GM23338 (cell line): Measurements from ENCODE around the gene SEC16B. TPM values are rescaled to one million over a fixed set of nuclear protein-coding genes. Genes with fewer than 3 reads are reported as not detected.

Source experiments
- ATAC-seq: fragments of 200-7000 bp; cut with Tn5 transposase; 3 replicates; pipeline ENCODE4 v1.9.1; 2020
- DNase-seq: peaks from one replicate; pipeline ENCODE4 v3.0.0-alpha.2; 2015; ENCODE audit warnings: low spot score
- H2AFZ ChIP-seq: fragments of 200-600 bp; sonication (generic); 2 replicates; pipeline ENCODE4 v1.8.0; 2016; ENCODE audit warnings: antibody characterized with exemption, mild to moderate bottlenecking, moderate library complexity
- H3F3A ChIP-seq: fragments of 200-600 bp; sonication (generic); replicated peaks from 2 replicates; pipeline ENCODE4 v1.8.0; 2017; ENCODE audit warnings: antibody characterized with exemption, mixed run types, low read depth
- H3K27ac ChIP-seq: fragments of 200-600 bp; sonication (generic); 2 replicates; pipeline ENCODE4 v1.6.1; 2016; ENCODE audit warnings: low read depth
- H3K27me3 ChIP-seq: fragments of 200-600 bp; sonication (generic); 2 replicates; pipeline ENCODE4 v1.8.0; 2016; ENCODE audit warnings: mild to moderate bottlenecking, mixed run types, moderate library complexity; ENCODE audit not compliant: insufficient read depth
- H3K36me3 ChIP-seq: fragments of 200-600 bp; sonication (generic); 2 replicates; pipeline ENCODE4 v1.8.0; 2016; ENCODE audit warnings: mild to moderate bottlenecking; ENCODE audit not compliant: insufficient read depth
- H3K4me1 ChIP-seq: fragments of 200-600 bp; sonication (generic); 2 replicates; pipeline ENCODE4 v1.8.0; 2016; ENCODE audit warnings: mild to moderate bottlenecking, moderate library complexity; ENCODE audit not compliant: insufficient read depth
- H3K4me2 ChIP-seq: fragments of 200-600 bp; sonication (generic); 2 replicates; pipeline ENCODE4 v1.7.1; 2017; ENCODE audit warnings: mixed run types
- H3K4me3 ChIP-seq: fragments of 200-600 bp; sonication (generic); 2 replicates; pipeline ENCODE4 v1.6.1; 2016; ENCODE audit warnings: mixed run types
- H3K79me2 ChIP-seq: fragments of 200-600 bp; sonication (generic); replicated peaks from 2 replicates; pipeline ENCODE4 v1.8.0; 2017; ENCODE audit warnings: mild to moderate bottlenecking; ENCODE audit not compliant: insufficient read depth
- H3K9me2 ChIP-seq: fragments of 200-600 bp; sonication (generic); 2 replicates; pipeline ENCODE4 v1.8.0; 2017; ENCODE audit not compliant: insufficient read depth
- H4K20me1 ChIP-seq: fragments of 200-600 bp; sonication (generic); replicated peaks from 2 replicates; pipeline ENCODE4 v1.8.0; 2017; ENCODE audit warnings: mild to moderate bottlenecking; ENCODE audit not compliant: insufficient read depth
- H3K27ac Mint-ChIP-seq: 2 replicates; pipeline ENCODE4 v1.8.0; 2020; ENCODE audit warnings: inconsistent platforms, mild to moderate bottlenecking, moderate library complexity, mixed read lengths
- H3K27me3 Mint-ChIP-seq: 3 replicates; pipeline ENCODE4 v1.8.0; 2022; ENCODE audit warnings: low read depth, mild to moderate bottlenecking, moderate library complexity, mixed read lengths, inconsistent platforms; ENCODE audit not compliant: insufficient read depth, poor library complexity
- H3K36me3 Mint-ChIP-seq: 3 replicates; pipeline ENCODE4 v1.8.0; 2021; ENCODE audit warnings: low read depth, mild to moderate bottlenecking, inconsistent platforms, moderate library complexity, mixed read lengths
- H3K4me1 Mint-ChIP-seq: 3 replicates; pipeline ENCODE4 v1.8.0; 2020; ENCODE audit warnings: mild to moderate bottlenecking, inconsistent platforms, mixed read lengths
- H3K4me3 Mint-ChIP-seq: 3 replicates; pipeline ENCODE4 v1.8.0; 2021; ENCODE audit warnings: moderate library complexity, mild to moderate bottlenecking, inconsistent platforms, mixed read lengths
- H3K9me3 Mint-ChIP-seq: 3 replicates; pipeline ENCODE4 v1.8.0; 2020; ENCODE audit warnings: moderate library complexity, mild to moderate bottlenecking, inconsistent platforms, mixed read lengths
- CREB1 ChIP-seq: fragments of 250-450 bp; sonication (Bioruptor Pico); IDR thresholded peaks from 2 replicates; pipeline ENCODE4 v1.5.0; 2020; ENCODE audit warnings: low read depth, mild to moderate bottlenecking, moderate library complexity
- JUNB ChIP-seq: IDR thresholded peaks from one replicate; pipeline ENCODE4 v1.6.1; 2016; ENCODE audit warnings: antibody characterized with exemption; ENCODE audit not compliant: unreplicated experiment
- NANOG ChIP-seq: IDR thresholded peaks from 2 replicates; pipeline ENCODE4 v1.6.1; 2016; ENCODE audit warnings: antibody characterized with exemption, borderline replicate concordance
- STAT1 ChIP-seq: IDR thresholded peaks from one replicate; pipeline ENCODE4 v1.6.1; 2016; ENCODE audit warnings: antibody characterized with exemption; ENCODE audit not compliant: unreplicated experiment
- ZNF114 ChIP-seq: fragments of 250-450 bp; sonication (Bioruptor Pico); IDR thresholded peaks from 2 replicates; pipeline ENCODE4 v1.5.0; 2020; ENCODE audit warnings: mild to moderate bottlenecking, moderate library complexity
- ZNF331 ChIP-seq: fragments of 250-450 bp; sonication (Bioruptor Pico); IDR thresholded peaks from 2 replicates; pipeline ENCODE4 v1.5.0; 2020; ENCODE audit warnings: low read depth, mild to moderate bottlenecking, moderate library complexity
- polyA plus RNA-seq: library from polyadenylated mRNA; unstranded; fragments of >200 nt; fragmentation: Nextera tagmentation; extraction: Ambion mirVana; gene quantifications from 2 replicates; pipeline ENCODE4 v1.2.1, GENCODE V29; 2016
- total RNA-seq: library from RNA; depleted of rRNA; stranded (reverse); fragments of >200 nt; shearing (Covaris generic); gene quantifications from 2 replicates; pipeline ENCODE4 v1.2.3, GENCODE V29; 2014
- TF ChIP-seq, protein P1 (sequence below): IDR thresholded peaks from one replicate; pipeline ENCODE4 v1.6.1; 2018; ENCODE audit warnings: antibody characterized with exemption; ENCODE audit not compliant: unreplicated experiment

The SEC16B gene
- total and polyA plus RNA-seq, 2 experiments from 2014 or later = 0.29 to 1.2 TPM

- no peak for TF ChIP-seq ZNF114 (CRISPR knock-in tag)
- TF ChIP-seq, protein P1, sequence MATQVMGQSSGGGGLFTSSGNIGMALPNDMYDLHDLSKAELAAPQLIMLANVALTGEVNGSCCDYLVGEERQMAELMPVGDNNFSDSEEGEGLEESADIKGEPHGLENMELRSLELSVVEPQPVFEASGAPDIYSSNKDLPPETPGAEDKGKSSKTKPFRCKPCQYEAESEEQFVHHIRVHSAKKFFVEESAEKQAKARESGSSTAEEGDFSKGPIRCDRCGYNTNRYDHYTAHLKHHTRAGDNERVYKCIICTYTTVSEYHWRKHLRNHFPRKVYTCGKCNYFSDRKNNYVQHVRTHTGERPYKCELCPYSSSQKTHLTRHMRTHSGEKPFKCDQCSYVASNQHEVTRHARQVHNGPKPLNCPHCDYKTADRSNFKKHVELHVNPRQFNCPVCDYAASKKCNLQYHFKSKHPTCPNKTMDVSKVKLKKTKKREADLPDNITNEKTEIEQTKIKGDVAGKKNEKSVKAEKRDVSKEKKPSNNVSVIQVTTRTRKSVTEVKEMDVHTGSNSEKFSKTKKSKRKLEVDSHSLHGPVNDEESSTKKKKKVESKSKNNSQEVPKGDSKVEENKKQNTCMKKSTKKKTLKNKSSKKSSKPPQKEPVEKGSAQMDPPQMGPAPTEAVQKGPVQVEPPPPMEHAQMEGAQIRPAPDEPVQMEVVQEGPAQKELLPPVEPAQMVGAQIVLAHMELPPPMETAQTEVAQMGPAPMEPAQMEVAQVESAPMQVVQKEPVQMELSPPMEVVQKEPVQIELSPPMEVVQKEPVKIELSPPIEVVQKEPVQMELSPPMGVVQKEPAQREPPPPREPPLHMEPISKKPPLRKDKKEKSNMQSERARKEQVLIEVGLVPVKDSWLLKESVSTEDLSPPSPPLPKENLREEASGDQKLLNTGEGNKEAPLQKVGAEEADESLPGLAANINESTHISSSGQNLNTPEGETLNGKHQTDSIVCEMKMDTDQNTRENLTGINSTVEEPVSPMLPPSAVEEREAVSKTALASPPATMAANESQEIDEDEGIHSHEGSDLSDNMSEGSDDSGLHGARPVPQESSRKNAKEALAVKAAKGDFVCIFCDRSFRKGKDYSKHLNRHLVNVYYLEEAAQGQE = no peak
- no peak for TF ChIP-seq ZNF331
- TF ChIP-seq JUNB = no peak
- no peak for TF ChIP-seq CREB1 (CRISPR knock-in tag)
Observed at GRCh38 chr1:177912991-177913390, 56.9 kb downstream of the SEC16B start (continued).

DNA sequence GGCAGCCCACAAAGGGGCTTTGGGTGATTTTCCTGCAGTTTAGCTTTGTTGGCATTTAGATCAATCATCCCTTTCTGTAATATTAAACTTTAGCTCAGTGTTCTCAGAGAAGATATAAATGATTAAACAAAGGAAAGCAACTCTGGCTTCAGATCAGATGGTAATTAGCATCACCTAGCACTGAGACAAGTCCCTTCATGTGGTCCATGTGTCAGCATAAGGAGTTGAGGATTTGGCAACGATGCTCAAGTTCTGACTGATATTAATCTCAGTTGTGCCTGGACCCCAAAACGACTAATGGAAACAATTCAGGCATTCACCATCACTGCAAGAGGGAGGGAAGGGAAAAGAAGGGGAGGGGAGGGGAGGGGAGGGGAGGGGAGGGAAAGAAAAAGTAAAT, 60.4 kb downstream of the SEC16B start:
- ATAC-seq (no peak), DNase-seq (no peak)
- Mint-ChIP-seq H3K4me3 (no peak overlapping the region), H3K9me3 (no peaks in the 10 kb centered on the region; the same call in 2 of the 3 replicates), H3K27ac (no peak overlapping the region), H3K4me1 (peaks cover 5% of the 10 kb centered on the region), H3K27me3 (peaks cover 9% of the 10 kb centered on the region), H3K36me3 (no peaks in the 10 kb centered on the region)
- peaks cover 13% of the 10 kb centered on the region for H3K9me2 ChIP-seq
- H3K27me3 ChIP-seq = no peaks in the 10 kb centered on the region
- H3K79me2 ChIP-seq = no peaks in the 10 kb centered on the region
- no peaks in the 10 kb centered on the region for H3F3A ChIP-seq
- no peaks in the 10 kb centered on the region for H4K20me1 ChIP-seq
- H3K4me3 ChIP-seq = no peak overlapping the region
- H3K36me3 ChIP-seq = no peaks in the 10 kb centered on the region
- TF ChIP-seq ZNF114 (CRISPR knock-in tag) (no peak), NANOG (no peak), STAT1 (no peak)
- TF ChIP-seq, protein P1 = no peak
- no peaks in the 10 kb centered on the region for H3K4me1 ChIP-seq
- no peak overlapping the region for H3K27ac ChIP-seq
- no peak overlapping the region for H3K4me2 ChIP-seq
- no peak overlapping the region for H2AFZ ChIP-seq
